ENCODE results near the gene LUC7L3.

LUC7L3 gene

GRCh38 chr17:50685334-50685665 is 34.1 kb upstream of the LUC7L3 start:
- Histone ChIP-seq H3K9ac (no peak overlapping the region), H3K27ac (no peak overlapping the region), H3K4me3 (no peak overlapping the region), H3K4me2 (no peak overlapping the region), H3K27me3 (no peaks in the 10 kb centered on the region), H3K4me1 (peaks cover 14 to 37% (median 22%) of the 10 kb centered on the region in 10 experiments), H4K20me1 (peaks cover 0 to 15% (median 0%) of the 10 kb centered on the region in 11 experiments; a peak in 2 of 22 replicates), H3K36me3 (no peaks in the 10 kb centered on the region), H3K9me3 (replicated peaks in 1 of 11) (no peaks in the 10 kb centered on the region)
- no peak for TF ChIP-seq Cebpa-rat (IDR thresholded peaks at IDR 0.05)

GRCh38 chr17:50685691-50686493 is 33.5 kb upstream of the LUC7L3 start:
- Histone ChIP-seq H3K9ac (no peak overlapping the region), H3K27ac (no peak overlapping the region), H3K4me1 (peaks cover 14 to 35% (median 23%) of the 10 kb centered on the region in 10 experiments), H3K9me3 (replicated peaks in 1 of 11) (no peaks in the 10 kb centered on the region), H3K36me3 (no peaks in the 10 kb centered on the region; a peak in 1 of 22 replicates), H3K4me2 (no peak overlapping the region), H3K27me3 (no peaks in the 10 kb centered on the region), H3K4me3 (no peak overlapping the region), H4K20me1 (peaks cover 0 to 21% (median 0%) of the 10 kb centered on the region in 11 experiments; a peak in 2 of 22 replicates)
- no peak for TF ChIP-seq Cebpa-rat (IDR thresholded peaks at IDR 0.05)

DNA sequence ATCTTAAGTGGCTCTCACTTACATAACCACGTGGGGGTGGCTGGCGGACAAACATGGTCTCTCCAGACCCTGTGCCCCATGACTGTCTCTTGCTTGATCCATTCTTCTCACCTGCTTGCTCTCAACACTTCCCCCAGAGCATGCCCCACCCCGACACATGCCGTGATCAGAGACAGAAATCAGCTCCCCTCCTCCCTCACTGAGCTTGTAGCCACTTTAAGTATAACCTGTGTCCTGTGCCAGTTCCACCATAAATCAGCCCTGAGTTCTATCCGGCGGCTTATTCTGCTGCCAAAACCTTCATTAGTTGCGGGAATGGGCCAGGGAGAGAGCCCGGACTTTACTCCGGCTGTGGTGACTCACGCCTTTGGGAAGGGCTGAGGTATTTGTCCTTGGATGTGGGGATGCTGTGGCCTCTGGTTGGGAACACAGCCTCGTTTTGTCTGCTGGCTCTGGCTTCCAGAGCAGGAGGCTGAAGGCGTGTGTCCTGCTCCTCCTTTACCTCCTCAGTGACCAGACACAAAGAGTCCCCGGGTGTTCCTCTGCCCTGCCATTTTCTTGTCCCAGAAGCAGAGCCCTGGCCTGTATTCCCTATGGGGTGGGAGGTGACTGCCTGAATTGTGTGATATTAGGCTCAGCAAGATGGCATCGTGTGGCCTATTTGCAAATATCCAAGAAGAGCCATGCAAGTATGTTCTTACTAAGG is 32.8 kb upstream of the LUC7L3 start:
- Histone ChIP-seq H3K4me2 (no peak overlapping the region), H3K4me3 (no peak overlapping the region), H4K20me1 (peaks cover 0 to 23% (median 0%) of the 10 kb centered on the region in 11 experiments; a peak in 3 of 22 replicates), H3K9me3 (replicated peaks in 1 of 11) (no peaks in the 10 kb centered on the region), H3K36me3 (peaks cover 0 to 4% (median 1%) of the 10 kb centered on the region in 11 experiments; a peak in 8 of 22 replicates), H3K27me3 (no peaks in the 10 kb centered on the region), H3K9ac (no peak overlapping the region), H3K4me1 (peaks cover 14 to 27% (median 18%) of the 10 kb centered on the region in 10 experiments), H3K27ac (no peak overlapping the region)
- no peak for TF ChIP-seq Cebpa-rat (IDR thresholded peaks at IDR 0.05)

DNA sequence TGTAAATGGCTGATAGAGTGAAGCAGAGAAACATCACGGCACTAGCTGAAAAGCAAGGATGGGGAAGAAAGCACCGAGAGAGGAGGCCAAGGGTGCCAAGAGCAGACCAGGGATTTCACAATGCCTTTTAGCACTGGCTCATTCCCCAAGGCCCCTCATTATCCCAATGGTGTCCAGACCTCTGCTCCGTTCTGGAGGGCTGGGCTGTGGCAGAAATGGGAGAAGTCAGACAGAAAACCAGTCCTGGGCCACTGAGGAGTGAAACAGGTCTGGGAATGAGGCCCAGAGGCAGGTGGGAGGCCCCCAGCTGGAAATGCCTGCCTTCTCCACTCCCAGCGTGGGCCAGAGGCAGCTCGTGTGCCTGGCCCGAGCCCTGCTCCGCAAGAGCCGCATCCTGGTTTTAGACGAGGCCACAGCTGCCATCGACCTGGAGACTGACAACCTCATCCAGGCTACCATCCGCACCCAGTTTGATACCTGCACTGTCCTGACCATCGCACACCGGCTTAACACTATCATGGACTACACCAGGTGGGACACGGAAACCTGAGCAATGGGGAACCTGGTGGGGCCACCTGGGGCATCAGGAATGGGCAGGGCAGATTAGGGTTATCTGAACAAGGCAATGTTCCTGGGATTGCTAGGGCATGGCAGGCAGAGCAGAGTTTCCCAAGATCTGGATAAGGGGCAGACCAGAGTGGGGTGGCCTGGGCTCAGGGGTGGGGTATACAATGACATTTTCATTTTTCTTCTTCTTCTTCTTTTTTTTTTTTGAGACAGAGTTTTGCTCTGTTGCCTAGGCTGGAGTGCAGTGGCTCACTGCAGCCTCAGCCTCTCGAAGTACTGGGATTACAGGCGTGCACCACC is 32.0 kb upstream of the LUC7L3 start:
- Histone ChIP-seq H3K4me1 (peaks cover 11 to 25% (median 18%) of the 10 kb centered on the region in 10 experiments), H3K9me3 (replicated peaks in 1 of 11) (no peaks in the 10 kb centered on the region), H3K27ac (no peak overlapping the region), H3K9ac (no peak overlapping the region), H3K4me2 (no peak overlapping the region), H3K36me3 (peaks cover under 1 to 12% (median 9%) of the 10 kb centered on the region in 11 experiments; a peak in 19 of 22 replicates), H3K27me3 (no peaks in the 10 kb centered on the region), H4K20me1 (peaks cover 0 to 23% (median 3%) of the 10 kb centered on the region in 11 experiments; a peak in 6 of 22 replicates), H3K4me3 (no peak overlapping the region)
- no peak for TF ChIP-seq Cebpa-rat (IDR thresholded peaks at IDR 0.05)

- Histone ChIP-seq H3K9me3 (replicated peaks in 1 of 11) (no peaks in the 10 kb centered on the region), H3K27ac (no peak overlapping the region), H3K36me3 (peaks cover 9 to 20% (median 17%) of the 10 kb centered on the region in 11 experiments), H3K4me2 (0 out of 22 replicates have a peak overlapping the region, but pooled peaks of 1 of the 11 experiments have one; percentile 6), H3K27me3 (no peaks in the 10 kb centered on the region), H3K4me3 (no peak overlapping the region), H4K20me1 (peaks cover 0 to 23% (median 5%) of the 10 kb centered on the region in 11 experiments; a peak in 10 of 22 replicates), H3K9ac (no peak overlapping the region), H3K4me1 (peaks cover 11 to 25% (median 18%) of the 10 kb centered on the region in 10 experiments)
- no peak for TF ChIP-seq Cebpa-rat (IDR thresholded peaks at IDR 0.05)
These were observed 31.2 kb upstream of the LUC7L3 start for GRCh38 chr17:50688245-50688644.

- Histone ChIP-seq H3K4me3 (no peak overlapping the region), H3K4me2 (peak overlapping the region; percentile 20 to 62 (median 45); a peak in 21 of 22 replicates), H4K20me1 (peaks cover 0 to 26% (median 10%) of the 10 kb centered on the region in 11 experiments; a peak in 11 of 22 replicates), H3K36me3 (peaks cover 19 to 30% (median 27%) of the 10 kb centered on the region in 11 experiments), H3K9ac (peak overlapping the region in 3 of 11 experiments; percentile 19 to 34 (median 29); a peak in 2 of 22 replicates), H3K9me3 (replicated peaks in 1 of 11) (no peaks in the 10 kb centered on the region), H3K27me3 (no peaks in the 10 kb centered on the region), H3K4me1 (peaks cover 11 to 25% (median 18%) of the 10 kb centered on the region in 10 experiments), H3K27ac (no peak overlapping the region; a peak in 1 of 22 replicates)
- no peak for TF ChIP-seq Cebpa-rat (IDR thresholded peaks at IDR 0.05)
These were observed 30.2 kb upstream of the LUC7L3 start for GRCh38 chr17:50689251-50689650.

- Histone ChIP-seq H3K27me3 (no peaks in the 10 kb centered on the region), H3K4me3 (no peak overlapping the region), H3K36me3 (peaks cover 28 to 40% (median 35%) of the 10 kb centered on the region in 11 experiments), H3K9ac (peak overlapping the region in 3 of 11 experiments; percentile 18 to 29 (median 20); a peak in 2 of 22 replicates), H3K9me3 (replicated peaks in 1 of 11) (no peaks in the 10 kb centered on the region), H4K20me1 (peaks cover 0 to 32% (median 10%) of the 10 kb centered on the region in 11 experiments; a peak in 15 of 22 replicates), H3K4me2 (peak overlapping the region in 9 of 11 experiments; percentile 20 to 62 (median 47); a peak in 12 of 22 replicates), H3K4me1 (peaks cover 11 to 25% (median 18%) of the 10 kb centered on the region in 10 experiments), H3K27ac (no peak overlapping the region)
- TF ChIP-seq Cebpa-rat (IDR thresholded peaks at IDR 0.05): no peak
These were observed 29.2 kb upstream of the LUC7L3 start for GRCh38 chr17:50689956-50690886.

All from BLaER1 treated with 17β-estradiol and CSF1 and Interleukin-3, amounts not matched to agents 10 nM and 100 nM (cell line).